Renal cortical epithelial cell (primary cell): Measurements from ENCODE around the gene AIG1. TPM values are rescaled to one million over a fixed set of nuclear protein-coding genes. Genes with fewer than 3 reads are reported as not detected.
"Not testable (repeated sequence)": the region's sequence is repeated elsewhere in the genome, so short reads cannot be mapped to it uniquely, and the experiment has no call there.

Experiments
- DNase-seq: peaks from one replicate; pipeline ENCODE4 v3.0.0-alpha.2; 2011; ENCODE audit warnings: low read depth
- total RNA-seq: library from RNA; depleted of rRNA; stranded (reverse); fragments of >200 nt; gene quantifications from 2 replicates; pipeline ENCODE4 v1.2.3, GENCODE V29; 2014

Gene AIG1
- total RNA-seq, 1 donor from 2014 or later = 67.4 TPM

GRCh38 chr6:143058987-143059386 lies 1.7 kb upstream of the AIG1 start:
- DNase-seq = no peak

GRCh38 chr6:143059663-143060353 lies 881 bp upstream of the AIG1 start:
- peak; percentile 96 for DNase-seq

DNA sequence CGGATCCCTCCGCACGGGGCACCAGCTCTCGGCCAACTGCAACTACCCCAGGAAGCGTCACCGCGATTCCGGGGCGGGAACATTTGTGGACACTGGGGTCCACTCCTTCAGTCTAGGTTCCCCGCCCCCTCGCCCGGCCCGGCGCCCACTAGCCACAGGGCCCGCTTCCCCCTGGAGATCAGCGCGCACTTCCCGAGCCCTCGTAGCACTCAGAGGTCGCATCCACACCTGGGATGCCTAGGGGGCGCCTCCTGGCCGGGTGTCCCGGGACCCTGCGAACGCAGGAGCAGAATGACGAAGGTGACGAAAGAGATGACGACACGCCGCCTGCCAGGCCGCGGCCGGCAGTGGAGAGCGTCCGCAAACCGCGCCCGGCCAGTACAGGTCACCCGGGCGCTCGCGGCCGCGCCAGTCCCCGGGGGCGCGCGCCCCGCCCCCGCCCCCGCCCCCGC lies 309 bp upstream of the AIG1 start:
- peak; percentile 70 for DNase-seq

DNA sequence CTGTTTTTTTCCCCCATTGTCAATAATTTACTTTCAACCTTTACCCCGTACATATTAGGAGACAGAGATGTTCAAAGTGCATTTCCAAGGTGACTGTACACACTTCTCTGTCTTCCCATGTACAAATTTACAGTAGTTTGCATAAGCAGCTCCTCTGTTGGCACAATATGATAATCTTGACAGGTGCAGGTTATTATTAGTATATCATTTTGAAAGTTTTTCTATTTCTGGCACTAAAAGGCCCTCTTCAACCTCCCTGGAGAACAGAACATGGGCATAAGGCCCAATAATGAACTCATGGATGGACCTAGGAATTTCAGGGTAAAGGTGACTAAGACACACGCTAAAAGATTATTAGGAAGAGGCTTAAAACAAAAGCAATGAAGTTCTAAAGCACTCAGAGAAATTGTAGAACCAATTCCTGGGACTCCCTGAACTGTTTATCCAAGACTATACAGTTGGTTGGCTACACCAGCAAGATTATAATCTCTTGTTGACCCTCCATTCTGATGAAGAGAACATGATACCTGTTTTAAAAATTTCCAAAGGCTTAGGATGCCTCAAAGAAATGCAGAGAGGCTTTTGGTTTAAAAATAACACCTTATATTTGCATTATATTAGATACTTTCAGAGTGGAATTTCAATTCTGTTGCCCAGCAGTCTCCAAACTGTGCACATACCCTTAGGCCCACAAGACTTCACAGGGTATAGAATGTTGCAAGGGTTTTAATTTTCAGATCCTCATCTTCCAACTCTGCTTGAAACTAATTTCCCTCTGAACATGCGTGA lies 1.1 kb downstream of the AIG1 start:
- DNase-seq = peak; percentile 20

- DNase-seq = no peak
Observed at GRCh38 chr6:143062551-143062950, 1.9 kb downstream of the AIG1 start.

GRCh38 chr6:143063631-143064030 lies 2.9 kb downstream of the AIG1 start:
- DNase-seq = peak; percentile 9

GRCh38 chr6:143064271-143064670 lies 3.6 kb downstream of the AIG1 start:
- no peak for DNase-seq

DNA sequence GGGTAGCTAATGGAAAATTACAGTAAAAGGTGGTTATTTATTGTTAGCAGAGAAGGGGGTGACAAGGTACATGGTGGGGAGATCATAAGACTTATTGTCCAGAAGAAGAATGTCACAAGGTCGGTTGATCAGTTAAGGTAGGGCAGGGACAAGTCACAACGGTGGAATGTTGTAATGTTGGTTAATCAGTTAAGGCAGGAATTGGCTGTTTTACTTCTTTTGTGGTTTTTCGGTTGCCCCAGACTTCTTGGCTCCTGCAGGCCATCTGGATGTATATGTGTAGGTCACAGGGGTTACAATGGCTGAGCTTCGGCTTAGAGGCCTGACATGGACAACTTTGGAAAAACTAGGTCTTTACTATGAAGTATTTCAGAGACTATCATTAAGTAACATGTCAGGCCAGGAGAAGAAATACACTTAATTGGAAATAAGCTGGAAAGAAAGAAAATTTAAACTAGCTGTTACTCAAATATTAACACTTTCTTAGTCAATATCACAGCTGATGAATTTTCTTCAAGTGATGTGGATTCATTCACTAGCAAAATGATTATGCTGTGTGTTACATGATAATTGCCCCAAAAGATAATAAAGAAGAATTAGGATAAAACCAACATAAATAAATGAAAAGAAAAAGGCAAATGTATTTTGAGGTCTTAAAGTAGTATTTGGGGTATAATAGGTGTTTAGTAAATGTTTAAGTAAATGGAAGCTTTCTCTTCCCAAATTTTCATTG lies 4.4 kb downstream of the AIG1 start:
- peak; percentile 83 for DNase-seq

- DNase-seq = peak; percentile 21
Observed at GRCh38 chr6:143068001-143068400, 7.3 kb downstream of the AIG1 start.

DNA sequence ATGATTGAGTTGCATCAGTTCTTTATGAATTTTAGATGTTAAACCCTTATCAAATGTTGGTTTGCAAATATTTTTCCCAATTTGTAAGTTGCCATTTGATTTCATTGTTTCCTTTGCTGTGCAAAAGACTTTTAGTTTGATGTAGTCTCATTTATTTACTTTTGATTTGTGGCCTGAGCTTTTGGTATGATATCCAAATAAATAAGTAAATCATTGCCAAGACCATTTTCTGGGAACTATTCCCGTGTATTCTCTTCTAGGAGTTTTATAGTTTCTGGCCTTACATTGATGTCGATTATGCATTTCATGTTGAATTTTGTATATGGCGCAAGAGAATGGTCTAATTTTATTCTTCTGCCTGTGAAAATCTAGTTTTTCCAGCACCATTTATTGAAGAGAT lies 13.4 kb downstream of the AIG1 start:
- DNase-seq = no peak

DNA sequence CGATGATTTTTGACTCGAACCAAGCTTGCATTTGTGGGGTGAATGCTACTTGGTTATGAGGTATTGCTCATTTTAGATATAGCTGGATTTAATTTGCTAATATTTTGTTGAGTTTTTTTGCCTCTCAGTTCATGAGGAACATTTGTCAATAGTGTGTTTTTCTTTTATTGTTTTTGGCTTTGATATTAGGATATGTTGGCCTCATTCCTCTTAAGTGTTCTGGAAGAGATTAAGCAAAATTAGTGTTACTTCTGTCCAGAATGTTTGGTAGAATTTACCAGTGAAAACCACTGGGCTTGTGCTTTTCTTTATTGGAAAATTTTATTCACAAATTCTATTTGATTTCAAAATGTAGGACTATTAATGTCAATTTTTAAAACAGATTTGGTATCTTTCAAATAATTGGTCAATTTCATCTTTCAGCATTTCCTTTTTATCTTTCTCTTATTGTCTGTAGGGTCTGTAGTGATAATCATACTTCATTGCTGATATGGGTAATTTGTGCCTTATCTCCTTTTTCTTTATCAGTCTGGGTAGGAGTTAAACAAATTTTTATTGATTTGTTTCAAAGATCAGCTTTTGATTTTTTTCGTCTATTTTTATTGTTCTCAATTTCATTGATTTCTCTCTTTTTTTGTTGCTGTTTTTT lies 14.1 kb downstream of the AIG1 start:
- DNase-seq = no peak

DNA sequence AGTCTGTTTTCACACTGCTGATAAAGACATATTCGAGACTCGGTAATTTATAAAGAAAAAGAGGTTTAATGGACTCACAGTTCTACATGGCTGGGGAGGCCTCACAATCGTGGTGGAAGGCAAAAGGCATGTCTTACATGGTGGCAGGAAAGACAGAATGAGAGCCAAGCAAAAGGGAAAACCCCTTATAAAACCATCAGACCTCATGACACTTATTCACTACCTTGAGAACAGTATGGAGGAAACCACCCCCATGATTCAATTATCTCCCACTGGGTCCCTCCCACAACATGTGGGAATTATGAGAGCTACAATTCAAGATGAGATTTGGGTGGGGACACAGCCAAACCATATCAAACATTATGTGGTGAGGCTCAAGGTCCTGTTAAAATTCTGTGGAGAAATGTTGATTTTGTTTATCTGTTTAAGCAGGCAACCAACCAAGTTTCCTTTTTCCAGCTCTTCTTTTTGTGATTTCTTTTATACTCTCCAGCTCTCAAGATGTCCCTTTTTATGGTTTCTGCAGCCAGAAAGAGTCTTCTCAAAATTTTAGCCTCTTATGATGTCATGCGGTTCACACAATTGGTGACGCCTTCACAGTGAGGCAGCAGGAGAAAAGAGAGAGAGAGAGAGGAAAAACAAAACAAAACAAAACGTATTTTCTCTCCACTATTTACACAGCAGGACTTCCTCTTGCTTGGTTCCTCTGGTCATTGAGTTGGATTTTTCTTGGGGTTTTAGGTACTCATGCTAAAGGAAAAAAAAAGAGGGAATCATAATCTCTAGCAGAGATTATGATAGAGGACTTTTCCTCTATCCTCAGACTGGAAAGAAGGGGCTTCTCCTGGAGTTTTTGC lies 18.0 kb downstream of the AIG1 start:
- DNase-seq = no peak

DNA sequence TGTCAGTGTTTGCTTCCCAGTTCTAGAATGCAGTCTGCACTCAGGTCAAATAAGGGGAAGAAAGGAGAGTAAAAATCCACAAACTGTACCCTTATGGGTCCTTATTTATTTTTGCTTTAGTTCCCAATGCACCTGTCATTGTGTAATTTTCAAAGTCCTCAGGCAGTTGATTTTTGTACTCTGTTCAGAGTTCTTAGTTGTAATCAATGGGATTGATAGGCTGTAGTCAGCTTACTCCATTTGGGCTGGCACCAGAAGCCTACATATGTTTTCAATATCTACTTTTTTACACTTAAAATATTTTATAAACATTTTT lies 18.6 kb downstream of the AIG1 start:
- DNase-seq = no peak

- not testable (repeated sequence) for DNase-seq
Observed at GRCh38 chr6:143082274-143082673, 21.6 kb downstream of the AIG1 start.

DNA sequence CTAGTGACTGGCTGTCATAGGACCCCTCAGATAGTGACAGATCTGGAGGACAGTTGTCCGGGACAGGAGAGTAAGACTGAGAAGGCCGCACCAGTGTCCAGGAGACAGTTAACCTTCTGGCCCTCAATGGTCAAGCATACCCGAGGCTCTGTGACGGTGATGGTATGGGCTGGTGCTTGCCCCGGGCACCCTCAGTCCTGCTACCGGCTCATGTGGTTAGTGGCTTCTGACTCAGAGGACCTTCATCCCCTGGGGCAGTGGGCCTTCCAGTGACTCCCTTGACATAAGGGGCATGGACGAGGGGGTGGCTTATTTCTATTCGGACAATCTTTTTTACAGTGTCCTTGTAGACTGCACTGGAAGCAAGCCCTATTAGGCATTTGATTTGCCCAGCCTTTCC lies 23.3 kb downstream of the AIG1 start:
- DNase-seq = not testable (repeated sequence)

DNA sequence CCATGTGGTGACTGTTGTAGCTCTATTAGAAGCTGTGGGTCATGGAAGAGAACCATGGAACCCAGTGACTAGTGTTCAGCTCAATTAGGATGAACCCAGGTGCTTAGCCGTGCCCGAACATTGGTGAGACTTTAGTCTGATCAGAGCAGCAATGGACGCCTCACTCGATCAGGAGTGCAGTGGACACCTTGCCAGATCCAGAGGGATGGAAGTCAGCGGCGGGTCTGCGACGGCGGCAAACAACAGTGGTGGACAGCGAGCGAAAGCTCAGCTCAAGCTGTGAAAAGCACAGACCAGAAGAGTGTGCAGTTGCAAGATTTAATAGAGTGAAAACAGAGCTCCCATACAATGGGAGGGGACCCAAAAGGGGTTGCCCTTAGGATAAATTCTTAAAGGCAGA lies 26.6 kb downstream of the AIG1 start:
- not testable (repeated sequence) for DNase-seq

DNA sequence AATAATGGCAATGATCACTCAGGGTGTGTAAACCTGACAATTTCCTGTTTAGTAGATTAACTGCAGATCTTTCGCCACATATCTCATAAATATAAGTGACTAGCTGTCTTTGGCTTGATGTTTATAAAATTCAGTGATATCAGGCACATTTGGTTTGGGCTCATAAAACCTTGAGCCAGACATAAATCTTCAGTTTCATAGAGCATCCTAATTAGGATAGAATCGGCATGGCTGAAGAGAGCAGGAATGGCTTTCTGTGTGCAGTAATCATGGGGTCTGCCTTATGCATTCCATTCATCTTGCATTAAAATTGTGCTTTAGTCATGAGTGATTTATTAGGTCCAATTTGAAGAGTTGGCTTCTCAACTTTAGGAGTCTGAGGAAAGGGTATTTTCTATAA lies 27.2 kb downstream of the AIG1 start:
- no peak for DNase-seq

GRCh38 chr6:143090314-143091044 lies 29.8 kb downstream of the AIG1 start:
- no peak for DNase-seq

- DNase-seq = no peak
Observed at GRCh38 chr6:143092768-143093167, 32.1 kb downstream of the AIG1 start.

- no peak for DNase-seq
Observed at GRCh38 chr6:143093290-143093689, 32.6 kb downstream of the AIG1 start.

DNA sequence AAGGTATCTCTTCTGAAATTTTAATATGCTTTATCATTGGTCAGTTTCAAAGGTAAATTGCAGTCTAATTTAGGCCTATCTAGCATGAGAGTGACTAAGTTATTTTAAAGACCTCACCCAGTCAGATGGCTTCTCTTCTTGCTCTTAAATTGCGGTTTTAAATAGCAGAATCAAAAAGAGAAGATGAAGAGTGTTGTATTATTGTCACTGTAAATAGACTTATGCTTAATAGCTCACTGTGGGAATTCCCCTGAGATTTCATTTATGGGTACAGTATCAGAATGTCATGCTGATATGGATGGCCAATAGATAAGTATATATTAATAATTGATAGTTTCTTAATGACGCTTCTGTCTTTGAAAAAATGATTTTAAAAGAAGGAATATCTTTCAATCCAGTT lies 35.7 kb downstream of the AIG1 start:
- DNase-seq = no peak
